Measurements from ENCODE around the gene CSF2RB.

The CSF2RB gene

DNA sequence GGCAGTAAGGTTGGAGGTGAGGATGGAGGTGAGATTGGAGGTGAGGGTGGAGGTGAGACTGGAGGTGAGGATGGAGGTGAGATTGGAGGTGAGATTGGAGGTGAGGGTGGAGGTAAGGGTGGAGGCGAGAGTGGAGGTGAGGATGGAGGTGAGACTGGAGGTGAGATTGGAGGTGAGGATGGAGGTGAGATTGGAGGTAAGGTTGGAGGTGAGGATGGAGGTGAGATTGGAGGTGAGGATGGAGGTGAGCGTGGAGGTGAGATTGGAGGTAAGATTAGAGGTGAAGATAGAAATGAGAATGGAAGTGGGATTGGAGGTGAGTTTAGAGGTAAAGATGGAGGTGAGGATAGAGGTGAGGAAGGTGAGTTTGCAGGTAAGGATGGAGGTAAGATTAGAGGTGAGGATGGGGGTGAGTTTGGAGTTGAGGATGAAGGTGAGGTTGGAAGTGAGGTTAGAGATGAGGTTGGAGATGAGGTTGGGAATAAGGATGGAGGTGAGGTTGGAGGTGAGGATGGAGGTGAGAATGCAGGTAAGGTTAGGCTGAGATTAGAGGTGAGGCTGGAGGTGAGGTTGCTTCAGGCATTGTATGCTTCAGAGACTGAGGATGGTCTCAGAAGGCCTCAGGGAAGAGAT is 40.4 kb upstream of the CSF2RB start:
- Histone ChIP-seq H3K36me3 (ENCODE audit: control insufficient read depth in 1 of 2, insufficient read depth in 2 of 2, low read length in 2 of 2) (peaks cover 4 to 6% of the 10 kb centered on the region in 2 donors), H3K27ac (ENCODE audit: low read depth, low read length) (no peak overlapping the region), H3K4me1 (ENCODE audit: control insufficient read depth in 1 of 2, insufficient read depth in 2 of 2, low read length in 2 of 2) (peaks cover 11 to 16% of the 10 kb centered on the region in 2 donors), H3K9me3 (ENCODE audit: control insufficient read depth in 1 of 2, low read length in 2 of 2) (no peaks in the 10 kb centered on the region), H3K27me3 (ENCODE audit: control insufficient read depth in 1 of 2, insufficient read depth in 2 of 2, low read length in 2 of 2) (no peaks in the 10 kb centered on the region), H3K9ac (ENCODE audit: low read depth in 1 of 2, low read length in 2 of 2) (no peak overlapping the region), H3K4me3 (ENCODE audit: low read depth in 1 of 2, low read length in 2 of 2) (no peak overlapping the region)

DNA sequence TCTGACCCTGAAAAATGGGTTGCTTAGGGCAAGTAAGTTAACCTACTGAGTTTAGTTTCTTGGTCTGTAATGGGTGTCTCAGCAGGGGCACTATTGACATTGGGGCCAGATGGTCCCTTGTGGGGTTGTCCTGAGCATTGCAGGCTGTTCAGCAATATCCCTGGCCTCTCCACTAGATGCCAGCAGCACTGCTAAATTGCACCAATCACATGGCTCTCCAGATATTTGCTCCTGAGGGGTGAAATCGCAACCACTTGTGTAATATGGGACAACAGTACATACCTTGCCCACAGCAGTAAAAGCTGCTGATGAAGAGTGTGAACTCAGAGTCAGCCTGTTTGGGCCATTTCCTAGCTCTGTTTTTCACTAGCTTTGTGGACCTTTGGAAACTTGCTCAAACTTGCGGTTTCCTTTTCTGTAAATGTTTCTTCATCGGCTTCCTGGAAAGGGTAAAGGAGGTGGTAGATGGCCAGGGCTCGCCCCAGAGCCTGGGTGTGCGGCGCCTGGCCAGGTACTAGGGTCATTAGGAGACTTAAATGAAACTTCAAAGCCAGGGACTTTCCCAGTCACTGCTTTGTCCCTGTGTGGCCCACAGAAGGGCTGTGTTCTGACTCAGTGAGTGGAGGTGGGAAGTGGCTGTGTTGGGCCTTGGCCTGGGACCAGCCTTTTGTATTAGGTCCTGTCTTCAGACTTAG is 39.7 kb upstream of the CSF2RB start:
- H3K4me3 ChIP-seq (ENCODE audit: low read depth in 1 of 2, low read length in 2 of 2), result no peak overlapping the region
- H3K27me3 ChIP-seq (ENCODE audit: control insufficient read depth in 1 of 2, insufficient read depth in 2 of 2, low read length in 2 of 2), result no peaks in the 10 kb centered on the region
- no peak overlapping the region for H3K9ac ChIP-seq (ENCODE audit: low read depth in 1 of 2, low read length in 2 of 2)
- H3K36me3 ChIP-seq (ENCODE audit: control insufficient read depth in 1 of 2, insufficient read depth in 2 of 2, low read length in 2 of 2), result peaks cover 4 to 6% of the 10 kb centered on the region in 2 donors
- H3K4me1 ChIP-seq (ENCODE audit: control insufficient read depth in 1 of 2, insufficient read depth in 2 of 2, low read length in 2 of 2), result peaks cover 11 to 16% of the 10 kb centered on the region in 2 donors
- H3K9me3 ChIP-seq (ENCODE audit: control insufficient read depth in 1 of 2, low read length in 2 of 2), result no peaks in the 10 kb centered on the region
- H3K27ac ChIP-seq (ENCODE audit: low read depth, low read length), result peak overlapping the region; percentile 48

DNA sequence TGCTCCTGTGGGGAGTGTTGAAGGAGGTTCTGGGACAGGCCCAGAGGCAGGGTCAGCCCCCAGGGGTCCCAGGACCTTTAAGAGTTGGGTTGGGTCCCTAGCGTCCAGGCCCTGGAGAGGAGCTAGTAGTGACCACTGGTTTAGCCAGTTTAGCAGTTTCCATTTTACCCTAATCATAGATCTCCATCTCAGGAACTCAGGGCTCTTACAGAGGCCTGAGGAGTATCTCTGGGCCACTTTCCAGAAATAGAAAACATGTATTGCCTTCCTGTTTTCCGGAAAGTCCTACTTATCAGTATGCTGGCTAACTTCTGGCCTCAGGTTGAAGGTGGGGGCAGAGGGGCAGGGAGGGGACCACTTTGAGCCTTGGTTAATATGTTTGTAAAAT is 39.1 kb upstream of the CSF2RB start:
- Histone ChIP-seq H3K27ac (ENCODE audit: low read depth, low read length) (peak overlapping the region; percentile 48), H3K4me1 (ENCODE audit: control insufficient read depth in 1 of 2, insufficient read depth in 2 of 2, low read length in 2 of 2) (peaks cover 11 to 16% of the 10 kb centered on the region in 2 donors), H3K36me3 (ENCODE audit: control insufficient read depth in 1 of 2, insufficient read depth in 2 of 2, low read length in 2 of 2) (peaks cover 4 to 6% of the 10 kb centered on the region in 2 donors), H3K9me3 (ENCODE audit: control insufficient read depth in 1 of 2, low read length in 2 of 2) (no peaks in the 10 kb centered on the region), H3K4me3 (ENCODE audit: low read depth in 1 of 2, low read length in 2 of 2) (no peak overlapping the region), H3K9ac (ENCODE audit: low read depth in 1 of 2, low read length in 2 of 2) (no peak overlapping the region), H3K27me3 (ENCODE audit: control insufficient read depth in 1 of 2, insufficient read depth in 2 of 2, low read length in 2 of 2) (no peaks in the 10 kb centered on the region)

DNA sequence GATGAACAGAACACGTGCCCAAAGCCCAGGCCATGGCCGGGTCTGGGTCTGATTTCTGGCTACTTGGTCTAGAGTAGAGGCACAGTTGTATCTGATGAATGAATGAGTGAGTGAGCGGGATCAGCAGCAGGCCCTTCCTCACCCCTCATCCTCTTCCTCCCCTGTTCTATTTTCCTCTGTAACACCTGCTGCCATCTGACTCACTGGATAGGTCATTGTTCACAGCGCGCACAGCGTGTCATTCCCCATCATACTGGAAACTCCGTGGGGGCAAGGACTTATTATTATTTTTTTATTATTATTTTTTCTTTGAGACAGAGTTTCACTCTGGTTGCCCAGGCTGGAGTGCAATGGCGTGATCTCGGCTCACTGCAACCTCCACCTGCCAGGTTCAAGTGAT is 38.7 kb upstream of the CSF2RB start:
- H3K9me3 ChIP-seq (ENCODE audit: control insufficient read depth in 1 of 2, low read length in 2 of 2), result no peaks in the 10 kb centered on the region
- peaks cover 4 to 6% of the 10 kb centered on the region in 2 donors for H3K36me3 ChIP-seq (ENCODE audit: control insufficient read depth in 1 of 2, insufficient read depth in 2 of 2, low read length in 2 of 2)
- peak overlapping the region; percentile 47 for H3K27ac ChIP-seq (ENCODE audit: low read depth, low read length)
- no peak overlapping the region for H3K4me3 ChIP-seq (ENCODE audit: low read depth in 1 of 2, low read length in 2 of 2)
- H3K9ac ChIP-seq (ENCODE audit: low read depth in 1 of 2, low read length in 2 of 2), result no peak overlapping the region
- H3K4me1 ChIP-seq (ENCODE audit: control insufficient read depth in 1 of 2, insufficient read depth in 2 of 2, low read length in 2 of 2), result peaks cover 11 to 16% of the 10 kb centered on the region in 2 donors
- H3K27me3 ChIP-seq (ENCODE audit: control insufficient read depth in 1 of 2, insufficient read depth in 2 of 2, low read length in 2 of 2), result no peaks in the 10 kb centered on the region

DNA sequence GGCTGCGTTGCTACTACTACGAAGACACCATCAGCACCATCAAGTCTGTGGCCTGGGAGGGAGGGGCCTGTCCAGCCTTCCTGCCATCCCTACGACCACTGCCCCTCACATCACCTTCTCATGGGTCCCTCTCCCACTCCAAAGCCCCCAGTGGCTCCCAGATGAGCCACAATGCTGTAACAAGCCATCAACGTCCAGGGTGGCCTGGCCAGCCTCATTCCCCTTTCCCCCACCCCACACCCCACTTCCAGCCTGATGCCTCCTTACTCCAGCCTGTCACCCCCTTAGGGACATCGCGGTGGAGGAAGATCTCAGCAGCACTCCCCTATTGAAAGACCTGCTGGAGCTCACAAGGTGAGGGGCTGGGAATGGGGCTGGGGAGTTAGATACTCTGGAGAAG is 37.7 kb upstream of the CSF2RB start:
- Histone ChIP-seq H3K9ac (ENCODE audit: low read depth in 1 of 2, low read length in 2 of 2) (no peak overlapping the region), H3K36me3 (ENCODE audit: control insufficient read depth in 1 of 2, insufficient read depth in 2 of 2, low read length in 2 of 2) (peaks cover 4 to 6% of the 10 kb centered on the region in 2 donors), H3K27ac (ENCODE audit: low read depth, low read length) (no peak overlapping the region), H3K4me1 (ENCODE audit: control insufficient read depth in 1 of 2, insufficient read depth in 2 of 2, low read length in 2 of 2) (peaks cover 11 to 16% of the 10 kb centered on the region in 2 donors), H3K9me3 (ENCODE audit: control insufficient read depth in 1 of 2, low read length in 2 of 2) (no peaks in the 10 kb centered on the region), H3K4me3 (ENCODE audit: low read depth in 1 of 2, low read length in 2 of 2) (no peak overlapping the region), H3K27me3 (ENCODE audit: control insufficient read depth in 1 of 2, insufficient read depth in 2 of 2, low read length in 2 of 2) (no peaks in the 10 kb centered on the region)

DNA sequence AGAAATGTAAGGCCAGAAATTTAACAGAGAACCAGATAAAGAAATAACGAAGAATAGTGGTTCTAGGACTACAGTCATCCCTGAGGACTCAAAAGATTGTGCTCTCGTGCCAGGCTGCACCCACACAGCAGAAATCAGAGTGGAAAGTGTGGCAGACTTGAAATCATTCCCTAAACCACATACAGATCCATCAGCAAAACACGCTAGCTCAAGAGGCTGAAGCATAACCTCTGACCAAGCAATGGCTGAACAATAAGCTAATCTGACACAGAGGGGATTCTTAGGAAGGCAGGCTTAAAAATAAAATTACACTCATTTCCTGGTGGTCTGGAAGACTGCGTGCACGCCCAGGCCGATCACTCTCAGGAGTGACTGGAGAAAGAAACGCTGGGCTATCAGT is 33.7 kb upstream of the CSF2RB start:
- Histone ChIP-seq H3K4me1 (ENCODE audit: control insufficient read depth in 1 of 2, insufficient read depth in 2 of 2, low read length in 2 of 2) (peaks cover 0 to under 1% of the 10 kb centered on the region in 2 donors), H3K27me3 (ENCODE audit: control insufficient read depth in 1 of 2, insufficient read depth in 2 of 2, low read length in 2 of 2) (no peaks in the 10 kb centered on the region), H3K9me3 (ENCODE audit: control insufficient read depth in 1 of 2, low read length in 2 of 2) (peaks cover 3 to 7% of the 10 kb centered on the region in 2 donors), H3K27ac (ENCODE audit: low read depth, low read length) (no peak overlapping the region), H3K36me3 (ENCODE audit: control insufficient read depth in 1 of 2, insufficient read depth in 2 of 2, low read length in 2 of 2) (no peaks in the 10 kb centered on the region), H3K4me3 (ENCODE audit: low read depth in 1 of 2, low read length in 2 of 2) (no peak overlapping the region), H3K9ac (ENCODE audit: low read depth in 1 of 2, low read length in 2 of 2) (no peak overlapping the region)

DNA sequence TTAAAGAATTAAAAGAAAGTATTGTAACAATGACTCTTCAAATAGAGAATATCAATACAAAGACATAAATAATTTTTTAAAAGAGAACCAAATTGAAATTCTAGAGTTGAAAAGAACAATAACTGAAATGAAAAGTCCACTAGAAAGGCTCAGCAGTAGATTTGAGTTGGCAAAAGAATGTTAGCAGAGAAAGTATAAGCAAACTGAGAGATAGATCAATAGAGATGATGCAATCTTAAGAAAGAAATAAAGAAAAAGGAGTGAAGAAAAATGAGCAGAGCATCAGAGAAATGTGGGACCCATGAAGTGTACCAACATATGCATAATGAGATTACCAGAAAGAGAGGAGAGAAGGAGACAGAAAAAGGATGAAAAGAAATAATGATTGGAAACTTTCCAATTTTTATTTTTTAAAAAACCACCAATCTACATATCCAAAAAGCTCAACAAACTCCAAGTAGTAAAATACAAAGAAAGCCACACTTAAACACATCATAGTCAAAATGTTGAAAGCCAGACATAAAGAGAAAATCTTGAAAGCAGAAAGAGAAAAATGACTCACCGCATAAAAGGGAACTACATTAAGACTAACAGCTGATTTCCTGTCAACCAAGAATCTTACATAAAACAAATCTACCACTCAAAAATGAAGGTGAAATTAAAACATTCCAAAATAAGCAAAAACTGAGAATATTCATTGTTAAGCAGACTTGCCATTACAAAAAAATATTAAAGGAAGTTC is 31.8 kb upstream of the CSF2RB start:
- H3K9me3 ChIP-seq (ENCODE audit: control insufficient read depth in 1 of 2, low read length in 2 of 2), result peaks cover 3 to 7% of the 10 kb centered on the region in 2 donors
- H3K27me3 ChIP-seq (ENCODE audit: control insufficient read depth in 1 of 2, insufficient read depth in 2 of 2, low read length in 2 of 2), result peaks cover 0 to 3% of the 10 kb centered on the region in 2 donors
- H3K27ac ChIP-seq (ENCODE audit: low read depth, low read length), result no peak overlapping the region
- H3K36me3 ChIP-seq (ENCODE audit: control insufficient read depth in 1 of 2, insufficient read depth in 2 of 2, low read length in 2 of 2), result no peaks in the 10 kb centered on the region
- H3K9ac ChIP-seq (ENCODE audit: low read depth in 1 of 2, low read length in 2 of 2), result no peak overlapping the region
- no peaks in the 10 kb centered on the region for H3K4me1 ChIP-seq (ENCODE audit: control insufficient read depth in 1 of 2, insufficient read depth in 2 of 2, low read length in 2 of 2)
- no peak overlapping the region for H3K4me3 ChIP-seq (ENCODE audit: low read depth in 1 of 2, low read length in 2 of 2)

DNA sequence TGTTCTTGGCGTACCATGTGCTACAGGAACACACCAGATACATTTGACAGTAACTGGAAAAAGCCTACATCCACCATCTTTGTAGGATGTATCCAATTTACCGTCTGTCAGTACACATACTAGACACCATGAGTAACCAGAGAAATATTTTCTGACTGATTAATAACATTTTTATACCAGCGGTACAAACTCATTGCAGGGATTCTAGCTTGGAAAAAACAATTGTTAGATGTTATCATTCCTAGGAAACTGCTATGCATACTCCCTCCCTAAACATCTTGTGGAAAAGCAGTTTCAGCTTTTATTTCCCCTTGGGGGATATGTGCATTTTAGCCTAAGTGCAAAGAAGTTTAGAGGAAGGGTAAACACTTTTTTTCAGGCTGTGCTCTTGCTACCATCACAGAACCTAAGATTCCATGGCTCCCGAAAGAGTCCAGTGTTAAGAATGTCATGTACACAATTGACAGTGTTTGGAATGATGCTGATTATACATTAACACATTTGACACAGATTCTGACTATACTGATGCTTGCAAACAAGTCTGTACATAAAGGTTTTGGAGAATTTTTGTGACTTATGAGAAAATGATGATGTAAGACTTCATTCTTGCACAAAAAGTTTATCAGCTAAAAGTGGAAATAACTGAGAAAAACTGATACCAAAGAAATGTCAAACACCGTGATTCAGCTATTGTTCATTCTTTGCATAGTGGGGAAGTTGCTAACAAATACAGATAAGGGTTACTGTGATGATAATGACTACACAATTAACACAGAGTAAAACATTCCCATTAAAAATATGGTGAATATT is 28.9 kb upstream of the CSF2RB start:
- Histone ChIP-seq H3K36me3 (ENCODE audit: control insufficient read depth in 1 of 2, insufficient read depth in 2 of 2, low read length in 2 of 2) (no peaks in the 10 kb centered on the region), H3K27me3 (ENCODE audit: control insufficient read depth in 1 of 2, insufficient read depth in 2 of 2, low read length in 2 of 2) (peaks cover 0 to 3% of the 10 kb centered on the region in 2 donors), H3K9me3 (ENCODE audit: control insufficient read depth in 1 of 2, low read length in 2 of 2) (peaks cover 3 to 7% of the 10 kb centered on the region in 2 donors), H3K9ac (ENCODE audit: low read depth in 1 of 2, low read length in 2 of 2) (no peak overlapping the region), H3K4me1 (ENCODE audit: control insufficient read depth in 1 of 2, insufficient read depth in 2 of 2, low read length in 2 of 2) (no peaks in the 10 kb centered on the region), H3K27ac (ENCODE audit: low read depth, low read length) (no peak overlapping the region), H3K4me3 (ENCODE audit: low read depth in 1 of 2, low read length in 2 of 2) (no peak overlapping the region)

DNA sequence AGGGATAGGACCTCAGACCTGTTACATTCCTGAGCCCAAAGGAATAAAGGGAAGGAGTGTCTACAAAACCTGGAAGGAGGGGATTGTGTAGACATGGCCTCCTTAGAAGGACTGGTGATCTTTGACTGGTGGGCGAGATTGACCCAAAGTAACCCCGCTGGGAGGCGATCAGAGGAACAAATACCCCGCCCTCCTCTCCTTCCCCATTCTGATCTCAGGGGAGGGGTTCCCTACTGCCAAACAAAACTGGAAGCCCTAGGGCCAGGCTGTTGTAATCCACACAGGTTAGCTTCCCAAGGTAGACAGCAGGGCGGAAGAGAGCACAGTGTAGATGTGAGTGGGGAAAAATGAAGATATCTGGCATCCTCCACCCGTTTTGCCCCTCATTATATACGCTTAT is 28.0 kb upstream of the CSF2RB start:
- peaks cover 3 to 7% of the 10 kb centered on the region in 2 donors for H3K9me3 ChIP-seq (ENCODE audit: control insufficient read depth in 1 of 2, low read length in 2 of 2)
- no peaks in the 10 kb centered on the region for H3K4me1 ChIP-seq (ENCODE audit: control insufficient read depth in 1 of 2, insufficient read depth in 2 of 2, low read length in 2 of 2)
- H3K9ac ChIP-seq (ENCODE audit: low read depth in 1 of 2, low read length in 2 of 2), result no peak overlapping the region
- no peak overlapping the region for H3K27ac ChIP-seq (ENCODE audit: low read depth, low read length)
- H3K4me3 ChIP-seq (ENCODE audit: low read depth in 1 of 2, low read length in 2 of 2), result no peak overlapping the region
- no peaks in the 10 kb centered on the region for H3K36me3 ChIP-seq (ENCODE audit: control insufficient read depth in 1 of 2, insufficient read depth in 2 of 2, low read length in 2 of 2)
- H3K27me3 ChIP-seq (ENCODE audit: control insufficient read depth in 1 of 2, insufficient read depth in 2 of 2, low read length in 2 of 2), result peaks cover 0 to 3% of the 10 kb centered on the region in 2 donors

All from duodenal mucosa (tissue), 2 donors.